Naive thymus-derived CD8-positive, alpha-beta T cell (primary cell): ENCODE measurements around the gene FAM3B. TPM values are rescaled to one million over a fixed set of nuclear protein-coding genes. Genes with fewer than 3 reads are reported as not detected.

Source experiments
- ATAC-seq, 2 donors: fragments of 150-1000 bp; cut with Tn5 transposase in 1 of 2; sonication (Bioruptor Pico), chemical (Tn5 transposase) in 1 of 2; 1 replicate in 1 of 2; 2 replicates in 1 of 2; pipeline ENCODE4 v1.10.0; 2021; ENCODE audit warnings: mild to moderate bottlenecking in 2 of 2, moderate library complexity in 2 of 2
- POLR2A ChIA-PET: fragments of 350-600 bp; sonication (Branson Sonifier 250); formaldehyde crosslinking; loops from one replicate; lab custom pipeline; 2021; ENCODE audit warnings: antibody characterized with exemption; lab: Charles Lee
- DNase-seq, 10 donors: peaks; one replicate each; pipeline versions ENCODE4 v3.0.0 to v3.0.0-alpha.2; 2020 to 2022
- H3K27ac Mint-ChIP-seq, 10 donors: one replicate each; pipeline ENCODE4 v1.8.0; 2020 to 2022; ENCODE audit warnings: mild to moderate bottlenecking in 10 of 10, mixed read lengths in 10 of 10, moderate library complexity in 4 of 10, inconsistent platforms in 1 of 10
- H3K27me3 Mint-ChIP-seq, 5 donors: one replicate each; pipeline ENCODE4 v1.8.0; 2021 to 2022; ENCODE audit warnings: mixed read lengths in 5 of 5
- H3K36me3 Mint-ChIP-seq, 3 donors: one replicate each; pipeline ENCODE4 v1.8.0; 2020 to 2022; ENCODE audit warnings: mixed read lengths in 3 of 3, mild to moderate bottlenecking in 2 of 3, inconsistent platforms in 1 of 3
- H3K4me1 Mint-ChIP-seq, 4 donors: one replicate each; pipeline ENCODE4 v1.8.0; 2021 to 2022; ENCODE audit warnings: mixed read lengths in 4 of 4
- H3K4me3 Mint-ChIP-seq, 10 donors: one replicate each; pipeline ENCODE4 v1.8.0; 2020 to 2022; ENCODE audit warnings: mild to moderate bottlenecking in 10 of 10, mixed read lengths in 10 of 10, moderate library complexity in 6 of 10, inconsistent platforms in 1 of 10
- H3K9me3 Mint-ChIP-seq, 9 donors: one replicate each; pipeline ENCODE4 v1.8.0; 2020 to 2022; ENCODE audit warnings: mixed read lengths in 9 of 9, mild to moderate bottlenecking in 3 of 9, inconsistent platforms in 1 of 9, moderate library complexity in 1 of 9
- polyA plus RNA-seq, 3 donors: library from polyadenylated mRNA; unstranded; fragments of 300-500 nt; fragmentation: Illumina TruSeq; gene quantifications; one replicate each; pipeline ENCODE4 v1.2.3, GENCODE V29; 2021
- total RNA-seq, 8 experiments: library from RNA in 2 of 8; stranded (reverse) in 2 of 8; gene quantifications; one replicate each; pipeline ENCODE4 v1.2.3 and lab custom pipeline; 2021 to 2026

FAM3B gene
- total and polyA plus RNA-seq, 5 experiments from 2014 or later: not detected

DNA sequence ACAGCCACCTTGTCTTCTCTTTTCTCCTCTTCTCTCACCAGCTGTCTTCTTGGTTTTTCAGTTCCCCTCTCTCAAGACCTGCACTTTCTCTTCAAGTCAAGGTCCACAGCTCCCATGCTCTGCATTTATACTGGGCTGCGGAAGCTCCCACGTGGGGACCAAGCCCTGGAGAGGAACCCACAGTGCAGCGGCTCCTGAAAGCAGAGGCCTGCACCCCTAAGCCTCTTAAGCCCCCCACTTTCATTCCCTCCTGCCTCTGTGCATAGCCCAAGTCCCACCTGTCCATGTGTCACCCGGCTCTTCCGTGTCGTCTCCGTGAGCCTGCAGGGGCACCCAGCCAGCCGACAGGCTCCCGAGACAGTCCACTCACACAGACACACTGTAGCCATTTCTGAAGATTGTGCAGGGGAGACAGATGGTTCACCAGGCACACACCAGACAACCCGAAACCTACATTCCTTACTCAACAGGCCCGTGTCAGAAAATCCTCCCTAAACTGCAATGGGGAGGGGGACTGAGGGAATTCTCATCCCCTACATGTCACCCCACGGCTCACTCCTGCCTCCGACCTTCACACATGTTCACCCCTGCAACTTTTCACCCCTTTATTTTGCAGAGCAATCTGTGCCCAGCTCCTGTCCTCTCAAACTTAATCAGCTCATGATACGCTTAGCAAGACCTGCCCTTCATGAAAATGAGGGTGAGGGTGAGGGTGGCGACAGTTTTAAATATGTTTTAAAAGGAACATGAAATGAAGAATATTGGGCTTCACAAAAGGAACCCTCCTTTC, 51.5 kb downstream of the FAM3B start:
- Mint-ChIP-seq H3K27me3 (no peaks in the 10 kb centered on the region), H3K9me3 (no peaks in the 10 kb centered on the region), H3K4me1 (peaks cover 33 to 92% (median 89%) of the 10 kb centered on the region in 4 donors), H3K36me3 (peaks cover 0 to 31% (median 15%) of the 10 kb centered on the region in 3 donors), H3K27ac (peak overlapping the region; percentile 81 to 99 (median 96)), H3K4me3 (peak overlapping the region; percentile 79 to 94 (median 90))
- POLR2A ChIA-PET: interaction anchor here (1.9 to 4.2 kb wide), 4 partner anchors 7 to 85 kb away, joined by 7 to 61 read pairs (median 16); partner anchors contain the start of genes MX1 and MX2
- DNase-seq: no peak
- ATAC-seq: no peak

DNA sequence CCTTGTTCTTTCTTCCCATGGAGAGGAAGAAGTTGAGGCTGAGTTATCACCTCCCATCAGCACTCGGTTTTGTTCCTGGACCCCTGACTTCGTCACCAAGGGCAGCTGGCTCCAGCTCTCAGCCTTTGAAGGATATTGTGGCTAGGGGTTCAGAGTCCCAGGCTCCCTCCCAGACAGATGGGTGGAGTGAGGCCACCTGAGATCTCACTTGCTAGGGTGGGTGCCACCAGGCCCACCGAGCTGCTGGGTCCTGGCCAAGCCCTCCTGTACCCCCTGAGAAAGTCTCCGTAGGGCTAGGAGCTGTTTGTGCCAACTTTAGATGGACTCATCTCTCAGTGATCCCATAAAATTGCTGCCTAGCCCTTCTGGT, 52.1 kb downstream of the FAM3B start:
- ATAC-seq (peak in 1 of 2 donors; percentile 6), DNase-seq (peak in 1 of 10 donors; percentile 12)
- H3K27me3 Mint-ChIP-seq: no peaks in the 10 kb centered on the region
- peak overlapping the region; percentile 81 to 99 (median 96) for H3K27ac Mint-ChIP-seq
- POLR2A ChIA-PET: interaction anchor here (0.8 to 4.2 kb wide), 7 partner anchors 8 to 86 kb away, joined by 3 to 61 read pairs (median 7); partner anchors contain the start of genes MX1 and MX2
- peak overlapping the region; percentile 79 to 94 (median 90) for H3K4me3 Mint-ChIP-seq
- no peaks in the 10 kb centered on the region for H3K9me3 Mint-ChIP-seq
- H3K4me1 Mint-ChIP-seq: peaks cover 32 to 92% (median 87%) of the 10 kb centered on the region in 4 donors
- peaks cover 0 to 31% (median 14%) of the 10 kb centered on the region in 3 donors for H3K36me3 Mint-ChIP-seq

DNA sequence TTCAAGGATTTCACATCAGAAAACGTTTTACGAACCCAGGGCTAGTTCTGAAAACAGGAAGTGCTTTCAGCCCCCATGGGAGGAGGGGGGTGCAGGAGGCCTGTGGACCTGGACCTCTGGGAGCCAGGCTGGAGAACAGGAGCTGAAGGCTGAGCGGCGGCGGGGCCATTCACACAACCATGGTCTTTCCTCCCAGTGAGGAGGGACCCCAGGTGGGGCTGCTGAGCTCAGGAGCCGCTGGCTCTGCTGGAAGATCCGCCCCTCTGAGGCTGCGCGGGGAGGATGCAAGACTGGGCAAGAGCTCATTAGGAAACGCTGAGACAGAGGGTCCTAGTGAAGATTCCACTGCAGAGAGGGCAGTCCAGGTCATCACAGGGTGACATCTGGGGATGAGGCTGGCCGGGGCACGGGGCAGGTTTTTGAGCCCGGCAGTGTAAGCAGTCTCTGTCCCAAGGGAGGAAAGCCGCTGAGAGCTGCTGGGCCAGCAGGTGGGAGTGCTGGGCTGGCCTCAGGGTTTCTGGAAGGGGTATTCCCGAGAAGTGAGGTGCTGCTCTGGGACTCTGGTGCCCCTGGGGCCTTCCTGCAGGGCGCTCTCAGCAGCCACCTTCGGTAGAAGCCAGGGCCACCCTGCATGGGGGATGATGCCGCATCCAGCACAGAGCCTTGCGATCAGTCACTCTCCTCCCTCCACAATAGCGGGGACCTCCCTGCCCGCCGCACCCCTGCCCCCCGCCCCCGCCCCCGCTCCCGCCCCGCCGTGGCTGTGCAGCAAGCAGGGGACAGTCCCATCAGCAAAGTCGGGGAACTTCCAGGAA, 52.7 kb downstream of the FAM3B start:
- DNase-seq (peak in 9 of 10 donors; percentile 24 to 71 (median 46)), ATAC-seq (peak; percentile 78 to 83)
- Mint-ChIP-seq H3K4me3 (peak overlapping the region; percentile 79 to 94 (median 90)), H3K9me3 (no peaks in the 10 kb centered on the region), H3K27ac (peak overlapping the region; percentile 81 to 99 (median 96)), H3K27me3 (no peaks in the 10 kb centered on the region), H3K4me1 (peaks cover 31 to 92% (median 82%) of the 10 kb centered on the region in 4 donors), H3K36me3 (peaks cover 0 to 31% (median 14%) of the 10 kb centered on the region in 3 donors)
- POLR2A ChIA-PET: interaction anchor here (0.8 to 4.2 kb wide), 13 partner anchors 8 to 694 kb away, joined by 3 to 61 read pairs (median 4); partner anchors contain the start of genes MX1 and MX2

DNA sequence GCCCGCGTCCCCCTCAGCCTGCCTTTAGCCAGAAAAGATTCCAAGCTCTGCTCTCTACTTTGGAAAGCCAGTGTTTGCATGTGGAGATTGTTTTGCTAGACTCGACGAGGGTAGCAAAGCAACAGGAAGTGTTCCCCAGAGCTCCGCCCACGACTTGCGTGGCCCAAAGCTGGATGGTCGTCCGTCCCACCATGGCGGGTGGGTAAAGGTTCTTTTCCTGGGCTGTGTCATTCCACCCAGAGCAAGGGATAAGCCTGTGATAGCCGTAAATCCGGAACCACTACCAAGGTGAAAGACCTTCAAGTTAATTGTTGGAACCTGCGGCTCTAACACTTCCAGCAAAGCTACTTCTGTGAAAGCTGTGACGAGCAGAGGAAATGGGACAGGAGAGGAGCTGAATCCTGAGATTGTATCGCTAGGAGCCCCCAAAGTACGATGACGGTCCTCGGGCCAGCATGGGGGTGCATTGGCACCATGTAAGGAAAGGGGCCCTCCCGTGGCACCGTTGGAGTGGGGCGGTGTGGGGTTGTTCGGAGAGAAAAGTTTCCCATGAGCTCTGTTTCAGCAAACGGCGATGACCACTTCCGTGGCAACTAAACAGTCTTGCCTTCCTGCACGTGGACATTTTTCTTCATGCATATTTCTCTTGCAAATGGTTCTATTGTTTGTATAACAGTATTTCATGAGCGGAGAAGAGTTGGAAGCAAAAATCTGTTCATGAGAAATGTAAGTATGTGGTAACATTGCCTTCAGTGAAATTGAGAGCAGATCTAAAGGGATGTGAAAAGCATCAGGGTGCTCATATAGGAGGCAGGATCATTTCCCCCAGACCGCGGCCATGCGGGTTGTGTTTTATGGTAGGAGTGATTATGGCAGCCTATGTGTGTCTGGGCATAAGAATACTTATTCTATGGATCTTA, 53.6 kb downstream of the FAM3B start:
- peak; percentile 64 to 65 for ATAC-seq
- H3K9me3 Mint-ChIP-seq: no peaks in the 10 kb centered on the region
- peaks cover 0 to 32% (median 9%) of the 10 kb centered on the region in 3 donors for H3K36me3 Mint-ChIP-seq
- H3K4me3 Mint-ChIP-seq: peak overlapping the region; percentile 79 to 94 (median 90)
- no peaks in the 10 kb centered on the region for H3K27me3 Mint-ChIP-seq
- peak in 5 of 10 donors; percentile 24 to 79 (median 68) for DNase-seq
- peak overlapping the region; percentile 81 to 99 (median 96) for H3K27ac Mint-ChIP-seq
- peaks cover 36 to 90% (median 83%) of the 10 kb centered on the region in 4 donors for H3K4me1 Mint-ChIP-seq
- POLR2A ChIA-PET: interaction anchor here (0.8 to 4.2 kb wide), 14 partner anchors 8 to 693 kb away, joined by 3 to 61 read pairs (median 4); partner anchors contain the start of genes MX1 and MX2

DNA sequence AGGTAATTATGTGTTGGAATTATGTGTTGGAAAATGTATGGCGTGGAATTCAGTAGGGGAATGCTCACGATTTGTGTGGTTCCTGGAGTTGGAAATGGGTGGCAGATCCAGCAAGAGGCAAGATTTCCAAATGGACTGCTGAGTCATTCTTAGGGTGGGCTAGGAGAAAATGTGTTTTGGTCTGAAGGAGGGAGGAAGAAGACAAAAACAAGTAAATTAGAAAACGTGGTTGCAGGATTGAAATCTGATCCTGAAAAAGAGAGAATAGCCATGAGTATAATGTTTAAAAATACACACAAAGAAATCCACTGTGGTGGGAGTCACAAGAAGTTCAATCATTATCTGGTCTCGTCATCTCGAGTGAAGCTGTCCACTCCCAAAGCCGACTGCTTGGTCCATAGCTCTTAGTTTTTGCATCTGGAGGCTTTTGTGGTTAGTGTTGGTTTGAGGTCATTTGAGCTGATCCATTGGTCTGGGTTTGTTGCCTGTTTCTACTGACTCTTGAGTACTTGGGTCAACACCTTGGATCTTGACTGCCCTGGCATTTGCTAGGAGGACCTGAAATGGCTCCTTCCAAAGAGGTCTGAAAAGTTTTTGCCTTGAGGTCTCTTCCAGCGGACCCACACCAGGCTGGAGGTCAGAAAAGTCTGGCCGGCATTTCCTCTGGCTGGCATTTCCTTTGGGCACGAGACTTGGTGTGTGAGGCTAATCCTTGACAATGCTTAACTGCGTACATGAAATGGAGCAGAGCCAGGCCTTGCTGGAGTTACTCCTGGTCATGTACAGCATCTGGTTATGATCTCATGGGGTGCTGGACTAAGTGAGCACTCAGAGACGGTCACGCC, 54.5 kb downstream of the FAM3B start:
- Mint-ChIP-seq H3K36me3 (peaks cover 0 to 24% (median 0%) of the 10 kb centered on the region in 3 donors), H3K4me3 (peak overlapping the region; percentile 79 to 94 (median 90)), H3K4me1 (peaks cover 33 to 85% (median 79%) of the 10 kb centered on the region in 4 donors), H3K9me3 (no peaks in the 10 kb centered on the region), H3K27me3 (no peaks in the 10 kb centered on the region), H3K27ac (peak overlapping the region; percentile 81 to 99 (median 96))
- no peak for DNase-seq
- POLR2A ChIA-PET: interaction anchor here (1.2 to 4.2 kb wide), 6 partner anchors 10 to 394 kb away, joined by 3 to 61 read pairs (median 6); partner anchors contain the start of genes MX1 and MX2
- no peak for ATAC-seq

DNA sequence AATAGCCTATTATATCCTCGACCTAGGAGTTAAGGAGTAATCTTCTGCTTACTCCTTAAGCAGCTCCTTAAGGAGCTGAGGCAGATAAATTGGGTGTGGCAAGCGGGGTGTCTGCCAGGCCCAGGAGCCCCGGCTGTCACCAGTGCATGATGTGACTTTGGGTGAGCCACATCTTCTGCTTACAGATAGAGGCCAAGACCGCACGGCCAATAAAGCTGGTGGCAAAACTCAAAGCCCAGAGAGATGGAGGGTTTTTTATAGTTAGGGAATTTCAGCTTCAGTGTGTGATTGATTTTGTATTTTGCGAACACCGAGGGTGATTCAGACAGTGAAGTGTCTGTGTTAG, 55.1 kb downstream of the FAM3B start:
- Mint-ChIP-seq H3K27me3 (no peaks in the 10 kb centered on the region), H3K27ac (peak overlapping the region in 6 of 10 donors; percentile 15 to 99 (median 64)), H3K4me3 (peak overlapping the region in 8 of 10 donors; percentile 30 to 93 (median 89)), H3K9me3 (no peaks in the 10 kb centered on the region), H3K4me1 (peaks cover 33 to 83% (median 73%) of the 10 kb centered on the region in 4 donors), H3K36me3 (peaks cover 0 to 24% (median 0%) of the 10 kb centered on the region in 3 donors)
- DNase-seq (no peak), ATAC-seq (no peak)
- POLR2A ChIA-PET: interaction anchor here (2.4 to 2.8 kb wide), 2 partner anchors 9 to 15 kb away, joined by 7 to 16 read pairs; partner anchors contain the start of gene MX2

DNA sequence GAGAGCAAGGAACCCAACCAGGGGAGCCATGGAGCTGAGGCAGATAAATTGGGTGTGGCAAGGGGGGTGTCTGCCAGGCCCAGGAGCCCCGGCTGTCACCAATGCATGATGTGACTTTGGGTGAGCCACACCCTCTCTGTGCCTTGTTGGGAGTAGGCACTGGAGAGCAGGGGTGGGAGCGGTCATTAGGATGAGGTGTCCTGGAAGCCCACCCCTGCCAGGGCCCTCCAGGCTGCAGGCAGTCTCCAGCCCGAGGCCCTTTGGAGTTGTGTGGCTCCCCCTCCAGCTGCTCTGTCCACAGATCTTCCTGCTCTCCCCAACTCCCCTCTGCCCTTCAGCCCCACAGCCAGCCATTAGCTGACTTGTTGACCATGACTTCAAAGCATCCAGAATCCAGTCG, 56.7 kb downstream of the FAM3B start:
- H3K4me1 Mint-ChIP-seq: peaks cover 31 to 73% (median 64%) of the 10 kb centered on the region in 4 donors
- ATAC-seq: no peak
- DNase-seq: no peak
- POLR2A ChIA-PET: interaction anchor here (0.6 to 2.4 kb wide), 3 partner anchors 11 to 635 kb away, joined by 3 to 16 read pairs (median 4); partner anchors contain the start of genes MX1 and MX2
- no peaks in the 10 kb centered on the region for H3K9me3 Mint-ChIP-seq
- H3K27me3 Mint-ChIP-seq: no peaks in the 10 kb centered on the region
- H3K36me3 Mint-ChIP-seq: peaks cover 0 to 31% (median 8%) of the 10 kb centered on the region in 3 donors
- H3K4me3 Mint-ChIP-seq: peak overlapping the region in 2 of 10 donors; percentile 15 to 31
- peak overlapping the region in 1 of 10 donors; percentile 68 for H3K27ac Mint-ChIP-seq

DNA sequence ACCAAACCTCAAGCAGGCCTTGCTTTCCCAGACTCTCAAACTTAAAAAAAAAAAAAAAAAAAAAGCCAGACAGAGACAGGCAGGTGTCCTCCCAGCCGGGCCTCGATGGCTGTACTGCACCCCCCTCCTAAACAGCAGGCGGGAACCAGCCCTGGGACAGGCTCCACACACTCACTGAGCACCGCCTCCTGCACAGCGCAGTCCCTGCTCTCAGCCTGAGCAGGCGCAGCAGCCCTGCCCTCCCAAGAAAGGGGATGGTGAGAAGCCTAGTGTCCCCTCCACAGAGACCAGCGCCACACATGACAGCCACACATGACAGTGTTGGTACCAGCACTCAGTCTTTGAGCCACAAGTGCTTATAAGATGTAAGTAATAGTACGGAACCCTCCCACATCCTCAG, 57.2 kb downstream of the FAM3B start:
- H3K36me3 Mint-ChIP-seq: peaks cover 0 to 33% (median 9%) of the 10 kb centered on the region in 3 donors
- DNase-seq: no peak
- H3K9me3 Mint-ChIP-seq: no peaks in the 10 kb centered on the region
- H3K4me3 Mint-ChIP-seq: peak overlapping the region in 1 of 10 donors; percentile 15
- H3K27ac Mint-ChIP-seq: peak overlapping the region in 1 of 10 donors; percentile 33
- no peak for ATAC-seq
- no peaks in the 10 kb centered on the region for H3K27me3 Mint-ChIP-seq
- peaks cover 29 to 68% (median 59%) of the 10 kb centered on the region in 4 donors for H3K4me1 Mint-ChIP-seq
- POLR2A ChIA-PET: interaction anchor here (0.6 to 2.4 kb wide), 2 partner anchors 11 to 635 kb away, joined by 3 to 16 read pairs; partner anchors contain the start of gene MX2

DNA sequence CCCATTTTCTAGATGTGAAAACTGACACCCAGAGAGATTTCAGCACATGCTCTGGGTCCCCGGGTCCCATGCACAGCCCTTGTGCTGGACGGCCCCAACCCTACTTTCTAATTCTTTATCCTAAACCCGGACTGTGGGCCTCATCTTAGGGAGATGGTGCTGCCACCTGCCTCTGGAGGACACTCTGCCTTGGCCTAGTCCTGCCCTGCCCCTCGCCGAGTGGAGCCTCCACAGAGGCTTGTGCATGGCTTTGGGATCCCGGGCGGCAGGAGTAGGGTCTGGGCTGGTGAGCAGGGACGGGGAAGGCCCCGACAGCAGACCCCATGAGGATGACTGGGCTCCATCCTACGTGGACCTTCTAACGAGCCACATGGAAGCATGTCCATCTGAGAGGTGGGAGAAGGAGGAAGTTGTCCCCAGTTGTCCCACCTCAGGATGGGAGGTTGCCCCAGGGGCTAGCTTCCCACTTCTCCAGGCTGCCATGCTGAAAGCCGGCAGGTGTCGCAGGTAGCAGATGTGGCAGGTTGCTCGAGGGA, 57.6 kb downstream of the FAM3B start:
- ATAC-seq: no peak
- DNase-seq: no peak
- H3K4me3 Mint-ChIP-seq: no peak overlapping the region
- peak overlapping the region in 4 of 10 donors; percentile 12 to 69 (median 64) for H3K27ac Mint-ChIP-seq
- H3K9me3 Mint-ChIP-seq: no peaks in the 10 kb centered on the region
- peaks cover 0 to 36% (median 9%) of the 10 kb centered on the region in 3 donors for H3K36me3 Mint-ChIP-seq
- no peaks in the 10 kb centered on the region for H3K27me3 Mint-ChIP-seq
- peaks cover 25 to 63% (median 54%) of the 10 kb centered on the region in 4 donors for H3K4me1 Mint-ChIP-seq
- POLR2A ChIA-PET: no interaction called here

DNA sequence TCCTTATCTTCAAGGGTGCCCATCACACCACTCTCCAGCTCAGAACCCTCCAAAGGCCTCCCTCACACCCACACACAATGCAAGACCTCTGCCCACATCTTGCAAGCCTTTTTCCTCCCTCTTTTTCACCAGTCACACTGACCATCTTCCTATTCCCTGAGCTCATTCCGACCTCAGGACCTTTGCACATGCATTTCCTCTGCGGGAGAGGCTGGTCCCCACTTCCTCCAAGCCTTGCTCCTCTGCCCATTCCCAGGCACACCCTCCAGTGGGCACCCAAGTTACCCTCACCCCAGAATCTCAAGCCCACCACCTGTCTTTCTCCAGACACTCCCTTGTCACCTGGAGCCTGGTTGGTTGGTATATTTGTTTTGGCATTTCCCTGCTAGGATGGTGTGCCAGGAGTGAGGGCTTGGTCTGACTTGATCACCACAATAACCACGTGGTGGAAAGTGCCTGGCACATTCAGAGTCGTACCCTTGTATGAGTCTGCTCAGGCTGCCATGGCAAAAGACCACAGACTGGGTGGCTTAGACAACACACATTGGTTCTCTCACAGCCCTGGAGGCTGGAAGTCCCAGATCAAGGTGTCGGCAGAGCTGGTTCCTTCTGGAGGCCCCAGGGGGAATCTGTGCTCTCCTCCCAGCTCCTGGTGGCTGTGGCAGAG, 58.4 kb downstream of the FAM3B start:
- ATAC-seq (peak in 1 of 2 donors; percentile 31), DNase-seq (no peak)
- peak overlapping the region in 3 of 10 donors; percentile 21 to 39 (median 23) for H3K4me3 Mint-ChIP-seq
- H3K27me3 Mint-ChIP-seq: no peaks in the 10 kb centered on the region
- peaks cover 23 to 60% (median 49%) of the 10 kb centered on the region in 4 donors for H3K4me1 Mint-ChIP-seq
- H3K27ac Mint-ChIP-seq: peak overlapping the region in 7 of 10 donors; percentile 6 to 86 (median 66)
- H3K36me3 Mint-ChIP-seq: peaks cover 0 to 39% (median 10%) of the 10 kb centered on the region in 3 donors
- POLR2A ChIA-PET: no interaction called here
- no peaks in the 10 kb centered on the region for H3K9me3 Mint-ChIP-seq
